ENCODE data around the gene FRY.

- TF ChIP-seq CTCF (CRISPR knock-in tag; IDR thresholded peaks at IDR 0.05) (no peak), ZNF800 (CRISPR knock-in tag; IDR thresholded peaks at IDR 0.05) (no peak), SP4 (CRISPR knock-in tag; IDR thresholded peaks at IDR 0.05) (no peak)
Observed at GRCh38 chr13:32073180-32073864, 41.7 kb downstream of the FRY start.

All from HepG2 (cell line).